Cardiac muscle cell (in vitro differentiated cells and primary cell): ENCODE data around the gene TMEM131. TPM values are rescaled to one million over a fixed set of nuclear protein-coding genes. Genes with fewer than 3 reads are reported as not detected.

Experiments
- DNase-seq, 2 donors: peaks; one replicate each; pipeline versions ENCODE4 v3.0.0 to v3.0.0-alpha.2; 2010 to 2017; ENCODE audit warnings: low read depth in 1 of 2, low spot score in 1 of 2
- H3K27ac ChIP-seq: fragments of 200-600 bp; sonication (generic); 2 replicates; pipeline ENCODE4 v1.5.1; 2016
- H3K27me3 ChIP-seq: fragments of 200-600 bp; sonication (generic); 2 replicates; pipeline ENCODE4 v1.6.0; 2016; ENCODE audit warnings: control low read depth
- H3K36me3 ChIP-seq: fragments of 200-600 bp; sonication (generic); 2 replicates; pipeline ENCODE4 v1.5.1; 2016; ENCODE audit warnings: control low read depth
- H3K4me1 ChIP-seq: fragments of 200-600 bp; sonication (generic); 2 replicates; pipeline ENCODE4 v1.8.1; 2017; ENCODE audit warnings: low read depth, mild to moderate bottlenecking, mixed run types
- H3K4me3 ChIP-seq: fragments of 200-600 bp; sonication (generic); 2 replicates; pipeline ENCODE4 v1.5.1; 2016; ENCODE audit warnings: mild to moderate bottlenecking
- H3K9me3 ChIP-seq: fragments of 200-600 bp; sonication (generic); 2 replicates; pipeline ENCODE4 v1.5.1; 2017; ENCODE audit warnings: low read depth, mild to moderate bottlenecking, control low read depth
- CTCF ChIP-seq: IDR thresholded peaks from 2 replicates; pipeline ENCODE4 v1.5.1; 2012; ENCODE audit warnings: low read depth, mild to moderate bottlenecking, low read length
- polyA plus RNA-seq: library from polyadenylated mRNA; unstranded; fragments of >200 nt; fragmentation: Nextera tagmentation; extraction: Ambion mirVana; gene quantifications from 2 replicates; pipeline ENCODE4 v1.2.1, GENCODE V29; 2016
- total RNA-seq: library from RNA; depleted of rRNA; stranded (reverse); fragments of >200 nt; gene quantifications from 2 replicates; pipeline ENCODE4 v1.2.3, GENCODE V29; 2016

The TMEM131 gene
- total and polyA plus RNA-seq, 2 experiments from 2014 or later = 16.3 to 19.1 TPM

- H3K36me3 ChIP-seq = peaks cover 32% of the 10 kb centered on the region
- no peak for TF ChIP-seq CTCF
These were observed 237.5 kb downstream of the TMEM131 start for GRCh38 chr2:97758131-97758705.

GRCh38 chr2:97757062-97757461 lies 238.7 kb downstream of the TMEM131 start:
- DNase-seq = no peak
- TF ChIP-seq CTCF = no peak
- peaks cover 32% of the 10 kb centered on the region for H3K36me3 ChIP-seq

More at GRCh38 chr2:97758131-97758705, 237.5 kb downstream of the TMEM131 start:
- no peak for DNase-seq
- Histone ChIP-seq H3K27ac (no peak overlapping the region), H3K9me3 (no peaks in the 10 kb centered on the region), H3K4me3 (no peak overlapping the region), H3K27me3 (no peaks in the 10 kb centered on the region), H3K4me1 (no peaks in the 10 kb centered on the region)

DNA sequence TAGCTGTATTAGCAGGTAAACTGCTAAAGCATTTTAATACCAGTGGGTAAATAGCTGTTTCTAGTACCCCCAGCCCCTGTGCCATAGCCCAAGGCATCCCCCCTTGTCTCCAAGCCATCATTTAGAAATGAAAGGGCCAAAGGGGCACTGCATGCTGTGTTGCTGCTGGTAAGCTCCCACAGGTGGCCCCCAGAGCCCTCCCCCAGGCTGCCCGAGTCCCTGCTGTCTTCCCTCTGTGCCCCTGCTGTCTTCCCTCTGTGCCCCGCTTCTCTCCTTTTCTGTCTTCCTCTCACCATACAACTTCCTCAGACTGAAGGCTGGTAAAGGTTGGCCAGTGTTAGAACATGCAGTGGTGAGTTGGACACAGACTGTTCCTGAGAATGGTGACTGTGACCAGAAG lies 240.3 kb downstream of the TMEM131 start:
- H3K36me3 ChIP-seq = peaks cover 31% of the 10 kb centered on the region
- no peak overlapping the region for H3K4me3 ChIP-seq
- H3K27me3 ChIP-seq = no peaks in the 10 kb centered on the region
- H3K9me3 ChIP-seq = no peaks in the 10 kb centered on the region
- no peak for DNase-seq
- TF ChIP-seq CTCF = no peak
- peaks cover 7% of the 10 kb centered on the region for H3K4me1 ChIP-seq
- no peak overlapping the region for H3K27ac ChIP-seq

More at GRCh38 chr2:97757062-97757461, 238.7 kb downstream of the TMEM131 start:
- no peaks in the 10 kb centered on the region for H3K27me3 ChIP-seq
- H3K4me3 ChIP-seq = no peak overlapping the region
- H3K4me1 ChIP-seq = peaks cover 4% of the 10 kb centered on the region
- no peaks in the 10 kb centered on the region for H3K9me3 ChIP-seq
- H3K27ac ChIP-seq = no peak overlapping the region

DNA sequence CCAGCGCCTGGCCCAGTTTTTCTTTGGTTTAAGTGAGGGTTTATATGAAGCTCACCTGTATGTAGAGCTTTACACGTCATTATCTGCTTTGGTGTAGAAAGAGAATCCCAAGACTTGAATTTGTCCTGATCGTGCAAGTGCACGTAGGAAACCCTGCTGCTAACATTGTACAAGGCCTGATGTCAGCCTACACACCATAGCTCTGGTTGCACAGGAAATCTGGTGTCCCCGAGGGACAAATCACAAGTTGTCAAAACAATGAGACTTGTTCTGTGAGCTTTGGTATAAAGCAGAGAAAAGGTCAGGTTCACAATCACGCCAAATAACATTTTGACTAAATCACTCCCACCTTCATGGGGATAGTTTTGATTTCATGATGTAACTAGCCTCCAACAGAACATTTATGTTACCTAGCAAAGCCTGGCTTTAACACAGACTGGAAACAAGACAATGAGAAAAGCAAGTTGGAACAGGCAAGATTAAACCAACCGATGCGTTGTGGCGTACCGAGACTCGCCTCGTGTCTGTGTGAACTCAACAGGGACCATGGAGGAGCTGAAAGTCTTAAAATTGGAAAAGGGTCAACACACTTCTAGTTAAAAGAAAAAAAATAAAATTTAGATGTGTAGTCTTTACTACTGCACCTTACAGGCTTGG lies 240.9 kb downstream of the TMEM131 start:
- no peak for DNase-seq
- Histone ChIP-seq H3K27ac (no peak overlapping the region), H3K27me3 (no peaks in the 10 kb centered on the region), H3K9me3 (no peaks in the 10 kb centered on the region), H3K4me3 (no peak overlapping the region), H3K36me3 (peaks cover 26% of the 10 kb centered on the region), H3K4me1 (peaks cover 7% of the 10 kb centered on the region)
- TF ChIP-seq CTCF = no peak

DNA sequence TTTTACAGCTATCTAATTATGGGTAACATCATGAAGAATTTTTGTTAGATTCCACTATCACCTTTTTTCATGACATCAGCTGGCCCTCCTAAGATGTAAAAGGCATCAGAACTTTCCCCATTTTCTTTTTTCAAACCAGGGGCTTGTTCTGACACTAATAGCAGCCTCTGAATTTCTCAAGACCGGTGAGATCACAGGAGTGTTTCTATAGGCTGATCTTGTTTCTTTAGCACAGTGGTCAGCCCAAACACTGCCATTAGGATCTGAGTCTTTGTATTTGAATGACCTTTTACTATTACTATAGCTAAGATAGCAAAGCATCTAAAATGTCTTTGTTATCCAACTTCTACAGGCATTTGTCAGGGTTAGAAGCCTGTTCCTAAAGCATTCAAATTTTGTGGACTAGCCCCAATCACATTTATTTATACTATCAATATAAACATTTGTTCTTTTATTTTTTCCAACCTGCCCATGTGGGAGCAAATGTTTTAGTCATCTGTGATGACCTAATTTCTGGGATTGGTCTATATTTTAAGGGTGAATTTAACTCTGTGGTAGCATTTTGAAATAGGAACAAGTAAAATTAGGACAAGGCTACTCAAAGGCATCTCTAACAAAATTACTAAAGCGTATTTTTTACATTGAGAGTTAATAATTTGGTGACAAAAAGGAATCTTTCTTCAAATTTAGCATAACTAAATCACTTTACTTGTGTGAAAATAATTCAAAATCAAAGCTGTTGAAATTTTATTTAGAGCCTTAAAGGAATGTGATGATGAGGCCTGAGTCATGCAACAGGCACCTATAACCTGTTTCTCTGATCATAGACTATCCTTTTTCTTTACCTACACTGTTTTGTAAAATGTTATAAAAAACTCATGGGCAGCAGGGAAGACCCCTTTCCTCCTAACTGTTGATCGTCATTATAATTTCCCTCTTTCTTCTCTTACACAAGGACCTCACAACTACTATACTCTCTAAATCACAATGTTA lies 243.1 kb downstream of the TMEM131 start:
- H3K36me3 ChIP-seq = peaks cover 15% of the 10 kb centered on the region
- no peaks in the 10 kb centered on the region for H3K9me3 ChIP-seq
- H3K4me1 ChIP-seq = peaks cover 7% of the 10 kb centered on the region
- H3K27me3 ChIP-seq = no peaks in the 10 kb centered on the region
- DNase-seq = no peak
- H3K4me3 ChIP-seq = no peak overlapping the region
- peak overlapping the region; percentile 54 for H3K27ac ChIP-seq
- TF ChIP-seq CTCF = no peak
